Activated T-helper 1 cell treated with Interleukin-2 at 50 U/mL for 16 hours (primary cell): Measurements from ENCODE around the gene ACTR10.

Experiments
- DNase-seq: peaks from one replicate; pipeline ENCODE4 v3.0.0-alpha.2; 2020; ENCODE audit warnings: low read depth

The ACTR10 gene

GRCh38 chr14:58281969-58282368 lies 82.0 kb downstream of the ACTR10 start:
- DNase-seq, result no peak

GRCh38 chr14:58282925-58283593 lies 83.1 kb downstream of the ACTR10 start:
- DNase-seq, result no peak

- DNase-seq, result no peak
Observed at GRCh38 chr14:58283730-58284129, 83.8 kb downstream of the ACTR10 start.

GRCh38 chr14:58285132-58285531 lies 85.2 kb downstream of the ACTR10 start:
- DNase-seq, result no peak
